CD4-positive, alpha-beta T cell treated with Interleukin-15 for 1 hour (primary cell): Measurements from ENCODE around the gene ERC2.

Source experiments
- DNase-seq: peaks from one replicate; pipeline ENCODE4 v3.0.0-alpha.2; 2020

The ERC2 gene

GRCh38 chr3:55598224-55598623 lies 870.0 kb downstream of the ERC2 start:
- no peak for DNase-seq

GRCh38 chr3:55597641-55598040 lies 870.6 kb downstream of the ERC2 start:
- DNase-seq, result no peak

GRCh38 chr3:55596212-55596611 lies 872.1 kb downstream of the ERC2 start:
- DNase-seq, result no peak

GRCh38 chr3:55595420-55595819 lies 872.8 kb downstream of the ERC2 start:
- DNase-seq, result no peak

GRCh38 chr3:55592572-55592971 lies 875.7 kb downstream of the ERC2 start:
- no peak for DNase-seq

GRCh38 chr3:55591888-55592287 lies 876.4 kb downstream of the ERC2 start:
- DNase-seq, result no peak

GRCh38 chr3:55588146-55588765 lies 880.0 kb downstream of the ERC2 start:
- no peak for DNase-seq

GRCh38 chr3:55585856-55586255 lies 882.4 kb downstream of the ERC2 start:
- no peak for DNase-seq

- DNase-seq, result no peak
Measured at GRCh38 chr3:55584716-55585368, 883.4 kb downstream of the ERC2 start.

GRCh38 chr3:55584030-55584429 lies 884.2 kb downstream of the ERC2 start:
- no peak for DNase-seq

- DNase-seq, result no peak
Measured at GRCh38 chr3:55583475-55583874, 884.8 kb downstream of the ERC2 start.

- no peak for DNase-seq
Measured at GRCh38 chr3:55579496-55579895, 888.8 kb downstream of the ERC2 start.

GRCh38 chr3:55576621-55577388 lies 891.5 kb downstream of the ERC2 start:
- DNase-seq, result no peak

GRCh38 chr3:55574671-55575070 lies 893.6 kb downstream of the ERC2 start:
- no peak for DNase-seq

GRCh38 chr3:55572816-55573215 lies 895.5 kb downstream of the ERC2 start:
- DNase-seq, result no peak

- DNase-seq, result no peak
Measured at GRCh38 chr3:55571913-55572312, 896.4 kb downstream of the ERC2 start.

GRCh38 chr3:55571216-55571813 lies 897.0 kb downstream of the ERC2 start:
- no peak for DNase-seq

GRCh38 chr3:55570271-55570711 lies 898.0 kb downstream of the ERC2 start:
- no peak for DNase-seq

- DNase-seq, result no peak
Measured at GRCh38 chr3:55569033-55569599, 899.2 kb downstream of the ERC2 start.

- DNase-seq, result no peak
Measured at GRCh38 chr3:55567615-55568014, 900.7 kb downstream of the ERC2 start.

- no peak for DNase-seq
Measured at GRCh38 chr3:55567121-55567520, 901.1 kb downstream of the ERC2 start.

GRCh38 chr3:55565521-55565920 lies 902.7 kb downstream of the ERC2 start:
- no peak for DNase-seq

GRCh38 chr3:55564726-55565125 lies 903.5 kb downstream of the ERC2 start:
- no peak for DNase-seq
